WERI-Rb-1 (cell line): ENCODE results near the gene PRXL2A.

Experiments
- DNase-seq: peaks from one replicate; pipeline ENCODE4 v3.0.0-alpha.2; 2020
- H3K27ac ChIP-seq: fragments of 250-450 bp; sonication (Bioruptor Pico); 2 replicates; pipeline ENCODE4 v1.5.1; 2020; ENCODE audit warnings: mild to moderate bottlenecking, moderate library complexity
- H3K27me3 ChIP-seq: fragments of 250-450 bp; sonication (Bioruptor Pico); 2 replicates; pipeline ENCODE4 v1.5.1; 2021; ENCODE audit warnings: mild to moderate bottlenecking, low read depth, moderate library complexity; ENCODE audit not compliant: insufficient read depth, severe bottlenecking
- H3K36me3 ChIP-seq: fragments of 250-450 bp; sonication (Bioruptor Pico); 2 replicates; pipeline ENCODE4 v1.5.1; 2020; ENCODE audit warnings: mild to moderate bottlenecking, moderate library complexity
- H3K4me3 ChIP-seq: 2 replicates; pipeline ENCODE4 v1.5.1; 2011; ENCODE audit warnings: low read depth, mild to moderate bottlenecking, control low read depth, low read length
- H3K9me3 ChIP-seq: fragments of 250-450 bp; sonication (Bioruptor Pico); 2 replicates; pipeline ENCODE4 v1.5.1; 2021; ENCODE audit warnings: mild to moderate bottlenecking, moderate library complexity; ENCODE audit not compliant: severe bottlenecking
- CTCF ChIP-seq: IDR thresholded peaks from 2 replicates; pipeline ENCODE4 v1.5.1; 2011; ENCODE audit warnings: low read depth, mild to moderate bottlenecking, control low read depth, inconsistent platforms, low read length

Gene PRXL2A

GRCh38 chr10:80470266-80470665, 61.9 kb downstream of the PRXL2A start:
- H3K4me3 ChIP-seq = no peak overlapping the region
- TF ChIP-seq CTCF = no peak
- DNase-seq = no peak
- H3K36me3 ChIP-seq = peaks cover 27% of the 10 kb centered on the region
- H3K27ac ChIP-seq = no peak overlapping the region
- no peaks in the 10 kb centered on the region for H3K9me3 ChIP-seq
- H3K27me3 ChIP-seq = no peaks in the 10 kb centered on the region

- no peak overlapping the region for H3K27ac ChIP-seq
- H3K36me3 ChIP-seq = peaks cover 27% of the 10 kb centered on the region
- no peaks in the 10 kb centered on the region for H3K27me3 ChIP-seq
Observed at GRCh38 chr10:80471001-80471400, 62.6 kb downstream of the PRXL2A start.

GRCh38 chr10:80471715-80472233, 63.4 kb downstream of the PRXL2A start:
- no peaks in the 10 kb centered on the region for H3K27me3 ChIP-seq
- no peak overlapping the region for H3K27ac ChIP-seq
- no peak for DNase-seq
- no peak for TF ChIP-seq CTCF
- H3K4me3 ChIP-seq = no peak overlapping the region
- H3K36me3 ChIP-seq = peaks cover 27% of the 10 kb centered on the region
- no peaks in the 10 kb centered on the region for H3K9me3 ChIP-seq

More at GRCh38 chr10:80471001-80471400, 62.6 kb downstream of the PRXL2A start:
- TF ChIP-seq CTCF = no peak
- H3K4me3 ChIP-seq = no peak overlapping the region
- DNase-seq = no peak
- no peaks in the 10 kb centered on the region for H3K9me3 ChIP-seq

GRCh38 chr10:80472234-80473095, 64.1 kb downstream of the PRXL2A start:
- no peak for DNase-seq
- H3K27ac ChIP-seq = no peak overlapping the region

GRCh38 chr10:80473096-80473657, 64.8 kb downstream of the PRXL2A start:
- no peak overlapping the region for H3K4me3 ChIP-seq
- peaks cover 31% of the 10 kb centered on the region for H3K36me3 ChIP-seq
- H3K27me3 ChIP-seq = no peaks in the 10 kb centered on the region

More at GRCh38 chr10:80472234-80473095, 64.1 kb downstream of the PRXL2A start:
- TF ChIP-seq CTCF = no peak
- no peaks in the 10 kb centered on the region for H3K9me3 ChIP-seq
- no peaks in the 10 kb centered on the region for H3K27me3 ChIP-seq
- peaks cover 27% of the 10 kb centered on the region for H3K36me3 ChIP-seq
- H3K4me3 ChIP-seq = no peak overlapping the region

More at GRCh38 chr10:80473096-80473657, 64.8 kb downstream of the PRXL2A start:
- no peak for TF ChIP-seq CTCF
- H3K9me3 ChIP-seq = no peaks in the 10 kb centered on the region
- H3K27ac ChIP-seq = no peak overlapping the region
- DNase-seq = no peak
